ENCODE data around the gene PIEZO1. TPM values are rescaled to one million over a fixed set of nuclear protein-coding genes. Genes with fewer than 3 reads are reported as not detected.

The PIEZO1 gene
- total and polyA plus RNA-seq, 2 donors (not counting 3 experiments of a cell fraction or from before 2014, with no cell fraction given), result 298 to 322 TPM

DNA sequence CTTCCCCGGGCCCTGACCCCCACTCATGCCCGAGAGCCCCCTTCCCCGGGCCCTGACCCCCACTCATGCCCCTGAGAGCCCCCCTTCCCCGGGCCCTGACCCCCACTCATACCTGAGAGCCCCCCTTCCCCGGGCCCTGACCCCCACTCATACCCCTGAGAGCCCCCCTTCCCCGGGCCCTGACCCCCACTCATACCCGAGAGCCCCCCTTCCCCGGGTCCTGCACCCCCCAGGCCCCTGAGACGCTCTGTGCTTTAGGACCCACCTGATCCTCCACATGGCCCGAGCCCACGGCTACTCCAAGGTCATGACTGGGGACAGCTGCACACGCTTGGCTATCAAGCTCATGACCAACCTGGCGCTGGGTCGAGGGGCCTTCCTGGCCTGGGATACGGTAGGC lies 72.0 kb downstream of the PIEZO1 start:
- intact Hi-C loops (cut with micrococcal nuclease), result no loop called here
- no peak for FAIRE-seq
- peaks cover 13 to 42% of the 10 kb centered on the region in 2 experiments for H3K36me3 ChIP-seq (ENCODE audit: control insufficient read depth in 2 of 2, extremely low read depth in 1 of 2, insufficient read depth in 2 of 2, low read length in 2 of 2)
- H3K4me3 ChIP-seq (replicated peaks in 1 of 3; ENCODE audit: insufficient read depth in 1 of 3, low read depth in 1 of 3, low read length in 3 of 3), result no peak overlapping the region
- BruUV-seq (replicated peaks), result no TSS peak
- no peaks in the 10 kb centered on the region for H3K27me3 ChIP-seq (ENCODE audit: control insufficient read depth in 2 of 2, insufficient read depth in 2 of 2, low read length in 2 of 2)
- no peak overlapping the region for H2AFZ ChIP-seq (ENCODE audit: low read depth, low read length)
- ChIA-PET CTCF (interaction anchor here (2.3 kb wide), 1 partner anchor 24 kb away, joined by 10 read pairs; no protein-coding TSS in a partner anchor), POLR2A (no interaction called here)
- H3K9ac ChIP-seq (replicated peaks; ENCODE audit: extremely low read depth, insufficient read depth, low read length), result no peak overlapping the region
- no peaks in the 10 kb centered on the region for H3K9me3 ChIP-seq (replicated peaks; ENCODE audit: control insufficient read depth, insufficient read depth, low read length)
- no peaks in the 10 kb centered on the region for H3K9me1 ChIP-seq (replicated peaks; ENCODE audit: control insufficient read depth, extremely low read depth, insufficient read depth, low read length)
- no peaks in the 10 kb centered on the region for H4K20me1 ChIP-seq (replicated peaks; ENCODE audit: control insufficient read depth, extremely low read depth, insufficient read depth, low read length)
- TF ChIP-seq, protein P1, sequence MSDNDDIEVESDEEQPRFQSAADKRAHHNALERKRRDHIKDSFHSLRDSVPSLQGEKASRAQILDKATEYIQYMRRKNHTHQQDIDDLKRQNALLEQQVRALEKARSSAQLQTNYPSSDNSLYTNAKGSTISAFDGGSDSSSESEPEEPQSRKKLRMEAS (IDR thresholded peaks at IDR 0.05; ENCODE audit: insufficient read depth, insufficient read length), result no peak
- TF ChIP-seq MYC (IDR thresholded peaks at IDR 0.05; ENCODE audit: low read depth, low read length) (no peak), FOS (IDR thresholded peaks at IDR 0.05; ENCODE audit: borderline replicate concordance, insufficient read depth, low read length) (no peak), GATA2 (IDR thresholded peaks at IDR 0.05; ENCODE audit: insufficient read depth, insufficient read length, low read depth, low read length) (no peak), POLR2A (IDR thresholded peaks at IDR 0.05; ENCODE audit: low read depth, low read length) (no peak), EZH2 (IDR thresholded peaks at IDR 0.05; ENCODE audit: borderline replicate concordance, low read depth, low read length, severe bottlenecking) (no peak), JUN (IDR thresholded peaks at IDR 0.05; ENCODE audit: borderline replicate concordance, insufficient read depth, insufficient read length, low read depth) (no peak), POLR2AphosphoS5 (IDR thresholded peaks at IDR 0.05; ENCODE audit: insufficient read depth, low read depth, low read length) (no peak)
- TF ChIP-seq, protein P2, sequence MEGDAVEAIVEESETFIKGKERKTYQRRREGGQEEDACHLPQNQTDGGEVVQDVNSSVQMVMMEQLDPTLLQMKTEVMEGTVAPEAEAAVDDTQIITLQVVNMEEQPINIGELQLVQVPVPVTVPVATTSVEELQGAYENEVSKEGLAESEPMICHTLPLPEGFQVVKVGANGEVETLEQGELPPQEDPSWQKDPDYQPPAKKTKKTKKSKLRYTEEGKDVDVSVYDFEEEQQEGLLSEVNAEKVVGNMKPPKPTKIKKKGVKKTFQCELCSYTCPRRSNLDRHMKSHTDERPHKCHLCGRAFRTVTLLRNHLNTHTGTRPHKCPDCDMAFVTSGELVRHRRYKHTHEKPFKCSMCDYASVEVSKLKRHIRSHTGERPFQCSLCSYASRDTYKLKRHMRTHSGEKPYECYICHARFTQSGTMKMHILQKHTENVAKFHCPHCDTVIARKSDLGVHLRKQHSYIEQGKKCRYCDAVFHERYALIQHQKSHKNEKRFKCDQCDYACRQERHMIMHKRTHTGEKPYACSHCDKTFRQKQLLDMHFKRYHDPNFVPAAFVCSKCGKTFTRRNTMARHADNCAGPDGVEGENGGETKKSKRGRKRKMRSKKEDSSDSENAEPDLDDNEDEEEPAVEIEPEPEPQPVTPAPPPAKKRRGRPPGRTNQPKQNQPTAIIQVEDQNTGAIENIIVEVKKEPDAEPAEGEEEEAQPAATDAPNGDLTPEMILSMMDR (IDR thresholded peaks at IDR 0.05; ENCODE audit: extremely low read depth in 1 of 2, insufficient read depth in 1 of 2, low read depth in 1 of 2, low read length in 2 of 2), result no peak
- dilution Hi-C loops (cut with MboI; ENCODE audit: extremely low pct_ligation_motif_present, low sequenced_read_pairs), result no loop called here
- no peak overlapping the region for H3K27ac ChIP-seq (ENCODE audit: insufficient read depth, low read depth, low read length)
- no peak for DNase-seq (ENCODE audit: low read depth, low spot score)
- H3K4me1 ChIP-seq (ENCODE audit: control insufficient read depth, extremely low read depth, insufficient read depth, low read length), result no peaks in the 10 kb centered on the region
- no peak overlapping the region for H3K4me2 ChIP-seq (ENCODE audit: insufficient read depth, low read length)
- peaks cover 16% of the 10 kb centered on the region for H3K79me2 ChIP-seq (ENCODE audit: control insufficient read depth, insufficient read depth, low read length)
